HepG2 (cell line): ENCODE measurements around the gene APBB2. TPM values are rescaled to one million over a fixed set of nuclear protein-coding genes. Genes with fewer than 3 reads are reported as not detected.
A peak's percentile ranks its signal among the peaks of the same experiment; 100 is the strongest.

ENCODE experiments used
- ATAC-seq: fragments of 200-7000 bp; cut with Tn5 transposase; 3 replicates; pipeline ENCODE4 v1.9.1; 2020; ENCODE audit warnings: mild to moderate bottlenecking, moderate library complexity
- BruUV-seq: library from RNA; stranded (reverse); fragments of 400-500 nt; replicated peaks from 2 replicates; lab custom pipeline; 2021; lab: Mats Ljungman, UMichigan
- CTCF ChIA-PET: fragments of 300-600 bp; formaldehyde crosslinking; extraction: SDS; loops from one replicate; lab custom pipeline; 2021; ENCODE audit warnings: low total read pairs, inconsistent platforms, low intra/inter-chr PET ratio; lab: Yijun Ruan, JAX
- POLR2A ChIA-PET: fragments of 350-600 bp; sonication (Branson Sonifier 250); formaldehyde crosslinking; loops from one replicate; lab custom pipeline; 2020; ENCODE audit warnings: antibody characterized with exemption, inconsistent platforms; lab: Yijun Ruan, JAX
- DNase-seq: peaks from one replicate; pipeline ENCODE4 v3.0.0-alpha.2; 2015; ENCODE audit warnings: low spot score
- FAIRE-seq: peaks from 3 replicates; lab custom pipeline; 2011; peaks lifted over from hg19 to GRCh38; lab: Jason Lieb, UNC
- H2AFZ ChIP-seq: one replicate; pipeline ENCODE4 v1.6.1; 2011; ENCODE audit warnings: low read length, inconsistent platforms
- H3K27ac ChIP-seq: fragments of 300-600 bp; 3 replicates; pipeline ENCODE4 v1.8.0; 2011; ENCODE audit warnings: mixed run types, mild to moderate bottlenecking, mixed read lengths, low read length, inconsistent platforms; ENCODE audit not compliant: insufficient read depth; ENCODE audit errors: extremely low read length
- H3K27me3 ChIP-seq, 2 experiments: fragments of 200-600 bp in 1 of 2; 2 replicates in 1 of 2; 3 replicates in 1 of 2; pipeline versions ENCODE4 v1.6.0 to v1.8.0; 2011; ENCODE audit warnings: low read length in 2 of 2, mild to moderate bottlenecking in 2 of 2, moderate library complexity in 2 of 2, inconsistent platforms in 1 of 2; ENCODE audit not compliant: insufficient read depth in 2 of 2, control insufficient read depth in 1 of 2
- H3K36me3 ChIP-seq, 2 experiments: fragments of 200-600 bp in 1 of 2; replicated peaks in 1 of 2; 2 replicates in 1 of 2; 3 replicates in 1 of 2; pipeline versions ENCODE4 v1.5.1 to v1.8.0; 2011; ENCODE audit warnings: low read length in 2 of 2, inconsistent platforms in 1 of 2; ENCODE audit not compliant: insufficient read depth in 2 of 2, control insufficient read depth in 1 of 2
- H3K4me1 ChIP-seq: 2 replicates; pipeline ENCODE4 v1.5.1; 2012; ENCODE audit warnings: low read length, inconsistent platforms; ENCODE audit not compliant: insufficient read depth
- H3K4me2 ChIP-seq: 2 replicates; pipeline ENCODE4 v1.6.0; 2011; ENCODE audit warnings: low read depth, low read length, inconsistent platforms
- H3K4me3 ChIP-seq, 3 experiments: fragments of 200-600 bp in 1 of 3; sonication (generic), shearing (Covaris generic) in 1 of 3; replicated peaks in 1 of 3; 2 replicates each; pipeline ENCODE4 v1.5.1; 2011 to 2016; ENCODE audit warnings: low read length in 3 of 3, inconsistent platforms in 2 of 3, low read depth in 2 of 3, mild to moderate bottlenecking in 2 of 3, control low read depth in 1 of 3, mixed read lengths in 1 of 3; ENCODE audit not compliant: insufficient read depth in 1 of 3
- H3K79me2 ChIP-seq: one replicate; pipeline ENCODE4 v1.6.1; 2011; ENCODE audit warnings: low read length, inconsistent platforms; ENCODE audit not compliant: insufficient read depth
- H3K9ac ChIP-seq: 2 replicates; pipeline ENCODE4 v1.6.0; 2011; ENCODE audit warnings: mild to moderate bottlenecking, low read depth, low read length, inconsistent platforms; ENCODE audit not compliant: insufficient read depth
- H3K9me3 ChIP-seq: 2 replicates; pipeline ENCODE4 v1.5.1; 2012; ENCODE audit warnings: mild to moderate bottlenecking, low read length
- H4K20me1 ChIP-seq: 2 replicates; pipeline ENCODE4 v1.6.0; 2011; ENCODE audit warnings: inconsistent platforms, mild to moderate bottlenecking, low read length, moderate library complexity; ENCODE audit not compliant: insufficient read depth
- CTCF ChIP-seq: sonication (generic); formaldehyde crosslinking; IDR thresholded peaks from 2 replicates; pipeline ENCODE4 v1.5.0; 2020; ENCODE audit warnings: mild to moderate bottlenecking, missing genetic modification reagents, moderate library complexity
- HNRNPH1 ChIP-seq: fragments of 200-400 bp; formaldehyde crosslinking; optimal IDR thresholded peaks from 2 replicates; pipeline ENCODE3; 2017; ENCODE audit warnings: mild to moderate bottlenecking, low read depth, low read length
- NCOR1 ChIP-seq: fragments of 200-600 bp; sonication (generic); IDR thresholded peaks from 2 replicates; pipeline ENCODE4 v1.7.0; 2017; ENCODE audit warnings: antibody characterized with exemption, low read length, borderline replicate concordance
- RAD21 ChIP-seq: fragments of 450-650 bp; formaldehyde crosslinking; IDR thresholded peaks from 2 replicates; pipeline ENCODE4 v1.5.0; 2020; ENCODE audit warnings: mild to moderate bottlenecking
- RXRA ChIP-seq: sonication (generic); formaldehyde crosslinking; IDR thresholded peaks from 2 replicates; pipeline ENCODE4 v1.5.1; 2020; ENCODE audit warnings: missing genetic modification reagents
- SP1 ChIP-seq, 2 experiments: fragments of 450-650 bp in 1 of 2; sonication (generic) in 1 of 2; formaldehyde crosslinking in 1 of 2; IDR thresholded peaks; 2 replicates each; pipeline versions ENCODE4 v1.4.0 to v1.6.1; 2016 to 2020; ENCODE audit warnings: missing genetic modification reagents in 1 of 2
- STAG1 ChIP-seq: sonication (generic); formaldehyde crosslinking; IDR thresholded peaks from 2 replicates; pipeline ENCODE4 v1.4.0; 2020; ENCODE audit warnings: missing genetic modification reagents
- ZFP62 ChIP-seq: sonication (generic); formaldehyde crosslinking; IDR thresholded peaks from 2 replicates; pipeline ENCODE4 v1.4.0; 2020; ENCODE audit warnings: missing genetic modification reagents
- ZMYM4 ChIP-seq: sonication (generic); formaldehyde crosslinking; IDR thresholded peaks from 2 replicates; pipeline ENCODE4 v1.8.1; 2023; ENCODE audit warnings: mild to moderate bottlenecking, missing genetic modification reagents
- ZNF292 ChIP-seq: sonication (generic); formaldehyde crosslinking; IDR thresholded peaks from 2 replicates; pipeline ENCODE4 v1.8.1; 2022; ENCODE audit warnings: mild to moderate bottlenecking, low read depth, missing genetic modification reagents, borderline replicate concordance
- ZNF878 ChIP-seq: sonication (generic); formaldehyde crosslinking; IDR thresholded peaks from 2 replicates; pipeline ENCODE4 v1.8.1; 2023; ENCODE audit warnings: mild to moderate bottlenecking, missing genetic modification reagents, moderate library complexity
- WGBS: methylation state at CpG from one replicate; pipeline ENCODE4 v1.1.6; 2017; ENCODE audit warnings: low lambda C conversion rate; 5-methylcytosine and 5-hydroxymethylcytosine counted together
- in situ Hi-C: cut with HindIII; loops from 2 replicates; pipeline ENCODE4 v1.10.0; 2017; ENCODE audit warnings: low pct_unique_long_range_greater_than_20kb; ENCODE audit not compliant: extremely low pct_ligation_motif_present
- intact Hi-C: fragments of 100-400 bp; cut with micrococcal nuclease; formaldehyde crosslinking; loops from one replicate; pipeline ENCODE4 v1.10.0; 2022; ENCODE audit not compliant: unreplicated experiment
- polyA plus RNA-seq, 8 experiments: library from polyadenylated mRNA; depleted of rRNA in 3 of 8; stranded (reverse) in 7 of 8; unstranded in 1 of 8; fragments of >200 nt; fragmentation: Illumina TruSeq in 4 of 8; extraction: Trizol in 4 of 8; gene quantifications; 2 replicates each; pipeline versions ENCODE4 v1.2.1 to v1.2.3, GENCODE V29; 2011 to 2016; ENCODE audit warnings: low read depth in 4 of 8, missing spikeins in 1 of 8, mixed read lengths in 1 of 8; ENCODE audit not compliant: insufficient read depth in 1 of 8
- total RNA-seq, 5 experiments: library from RNA; depleted of rRNA; stranded (reverse); fragments of >200 nt; fragmentation: Illumina TruSeq; extraction: Trizol; gene quantifications; 2 replicates each; pipeline ENCODE4 v1.2.3, GENCODE V29; 2016; ENCODE audit warnings: low read depth in 1 of 5

APBB2 gene
- total and polyA plus RNA-seq, 2 of the 13 experiments (the other 11 are each of a cell fraction or from before 2014, with no cell fraction given), result 11.7 to 17.0 TPM

- no peaks in the 10 kb centered on the region for H3K27me3 ChIP-seq
- no peak overlapping the region for H3K4me2 ChIP-seq
- no peaks in the 10 kb centered on the region for H3K36me3 ChIP-seq
- ATAC-seq (peak; percentile 48; the same call in 2 of the 3 replicates), FAIRE-seq (no peak)
- intact Hi-C loops, result loop anchor here (10.0 kb wide), 1 partner anchor 148 kb away; no protein-coding TSS in a partner anchor
- H3K27ac ChIP-seq, result no peak overlapping the region
- no peak overlapping the region for H2AFZ ChIP-seq
- peaks cover 14% of the 10 kb centered on the region for H3K4me1 ChIP-seq
- CTCF ChIA-PET, result no interaction called here
- no peaks in the 10 kb centered on the region for H3K9me3 ChIP-seq
- TF ChIP-seq RXRA (CRISPR knock-in tag) (no peak), CTCF (CRISPR knock-in tag) (peak; percentile 43), STAG1 (CRISPR knock-in tag) (peak; percentile 50)
- TF ChIP-seq, all 625 proteins: peak for 2
- in situ Hi-C loops, result loop anchor here (10.0 kb wide), 1 partner anchor 92 kb away; the partner anchor contains the start of gene APBB2
- Histone ChIP-seq H3K9ac (no peak overlapping the region), H3K4me3 (no peak overlapping the region), H3K79me2 (peaks cover 4% of the 10 kb centered on the region), H4K20me1 (no peaks in the 10 kb centered on the region)
- POLR2A ChIA-PET, result no interaction called here
- DNase-seq, result no peak
- no TSS peak for BruUV-seq
- 98% methylated on average over 7 of the region's 7 CpGs for WGBS
Observed at GRCh38 chr4:41122775-41123174, 91.6 kb downstream of the APBB2 start.

- FAIRE-seq, result no peak
- Histone ChIP-seq H3K9me3 (no peaks in the 10 kb centered on the region), H3K27me3 (no peaks in the 10 kb centered on the region), H3K4me3 (no peak overlapping the region), H3K79me2 (peaks cover 4% of the 10 kb centered on the region), H3K9ac (no peak overlapping the region), H4K20me1 (no peaks in the 10 kb centered on the region), H3K4me2 (no peak overlapping the region), H3K27ac (no peak overlapping the region), H3K36me3 (no peaks in the 10 kb centered on the region), H3K4me1 (peaks cover 14% of the 10 kb centered on the region), H2AFZ (no peak overlapping the region)
- intact Hi-C loops, result loop anchor here (10.0 kb wide), 1 partner anchor 148 kb away; no protein-coding TSS in a partner anchor
- BruUV-seq, result no TSS peak
- ChIA-PET CTCF (no interaction called here), POLR2A (no interaction called here)
- in situ Hi-C loops, result loop anchor here (10.0 kb wide), 1 partner anchor 92 kb away; the partner anchor contains the start of gene APBB2
- TF ChIP-seq ZNF292 (CRISPR knock-in tag), result no peak
- TF ChIP-seq ZFP62, result no peak
- no peak for TF ChIP-seq RAD21
- TF ChIP-seq HNRNPH1, result no peak
- no peak for TF ChIP-seq NCOR1
- no peak for TF ChIP-seq SP1 (IDR thresholded peaks at IDR 0.05)
- TF ChIP-seq SP1 (CRISPR knock-in tag; IDR thresholded peaks at IDR 0.05), result no peak
- no peak for TF ChIP-seq ZMYM4 (CRISPR knock-in tag)
- no peak for TF ChIP-seq ZNF878 (CRISPR knock-in tag)
- ATAC-seq, result no peak
- no peak for DNase-seq
Observed at GRCh38 chr4:41122309-41122708, 92.0 kb downstream of the APBB2 start.
